HG03354 (cell line): ENCODE measurements around the gene MYO1D.
"Not testable (repeated sequence)": the region's sequence is repeated elsewhere in the genome, so short reads cannot be mapped to it uniquely, and the experiment has no call there.

Experiments used
- ATAC-seq: cut with Tn5 transposase; IDR thresholded peaks from one replicate; pipeline ENCODE4 v1.9.1; 2021; ENCODE audit warnings: mild to moderate bottlenecking; ENCODE audit not compliant: unreplicated experiment, poor library complexity, severe bottlenecking

Gene MYO1D

GRCh38 chr17:32565401-32565800 is 311.5 kb downstream of the MYO1D start:
- ATAC-seq, result no peak

GRCh38 chr17:32564325-32564724 is 312.6 kb downstream of the MYO1D start:
- ATAC-seq, result no peak

- ATAC-seq, result no peak
These were observed 313.3 kb downstream of the MYO1D start for GRCh38 chr17:32563583-32563982.

GRCh38 chr17:32558997-32559650 is 317.8 kb downstream of the MYO1D start:
- ATAC-seq, result peak; percentile 95

GRCh38 chr17:32558326-32558955 is 318.5 kb downstream of the MYO1D start:
- ATAC-seq, result peak; percentile 40

DNA sequence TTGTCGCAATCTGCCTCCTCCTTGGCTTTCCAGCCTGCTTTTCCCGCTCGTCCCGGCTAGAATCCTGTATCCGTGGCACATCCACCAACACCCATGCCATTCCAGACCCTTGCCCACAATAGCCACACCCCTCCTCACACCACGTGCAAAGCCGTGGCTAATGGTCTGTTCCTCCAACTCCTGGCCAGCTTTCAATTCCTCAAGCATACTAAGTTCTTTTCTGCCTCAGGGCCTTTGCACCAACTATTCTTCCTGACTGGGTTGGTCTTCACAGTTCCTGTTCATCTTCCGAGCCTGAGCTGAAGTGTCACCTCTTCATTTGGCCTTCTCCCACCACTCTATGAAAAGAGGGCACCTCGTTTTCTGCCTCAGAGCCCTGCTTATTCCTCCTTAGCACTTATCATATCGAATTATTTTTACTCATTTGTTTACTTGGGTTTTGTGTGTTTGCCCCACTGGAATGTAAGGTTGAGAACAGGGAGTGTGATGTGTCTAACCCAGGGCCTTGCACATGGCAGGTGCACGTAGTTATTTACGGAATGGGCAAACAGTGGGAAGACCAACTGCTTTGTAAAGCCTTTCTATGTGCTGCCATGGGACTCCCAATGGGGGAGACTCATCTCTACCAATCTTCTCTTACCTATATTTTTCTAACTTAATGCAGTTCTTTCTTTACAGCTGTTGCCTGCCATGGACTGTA is 321.2 kb downstream of the MYO1D start:
- no peak for ATAC-seq

- no peak for ATAC-seq
These were observed 323.8 kb downstream of the MYO1D start for GRCh38 chr17:32553168-32553567.

- ATAC-seq, result no peak
These were observed 324.6 kb downstream of the MYO1D start for GRCh38 chr17:32552280-32552679.

DNA sequence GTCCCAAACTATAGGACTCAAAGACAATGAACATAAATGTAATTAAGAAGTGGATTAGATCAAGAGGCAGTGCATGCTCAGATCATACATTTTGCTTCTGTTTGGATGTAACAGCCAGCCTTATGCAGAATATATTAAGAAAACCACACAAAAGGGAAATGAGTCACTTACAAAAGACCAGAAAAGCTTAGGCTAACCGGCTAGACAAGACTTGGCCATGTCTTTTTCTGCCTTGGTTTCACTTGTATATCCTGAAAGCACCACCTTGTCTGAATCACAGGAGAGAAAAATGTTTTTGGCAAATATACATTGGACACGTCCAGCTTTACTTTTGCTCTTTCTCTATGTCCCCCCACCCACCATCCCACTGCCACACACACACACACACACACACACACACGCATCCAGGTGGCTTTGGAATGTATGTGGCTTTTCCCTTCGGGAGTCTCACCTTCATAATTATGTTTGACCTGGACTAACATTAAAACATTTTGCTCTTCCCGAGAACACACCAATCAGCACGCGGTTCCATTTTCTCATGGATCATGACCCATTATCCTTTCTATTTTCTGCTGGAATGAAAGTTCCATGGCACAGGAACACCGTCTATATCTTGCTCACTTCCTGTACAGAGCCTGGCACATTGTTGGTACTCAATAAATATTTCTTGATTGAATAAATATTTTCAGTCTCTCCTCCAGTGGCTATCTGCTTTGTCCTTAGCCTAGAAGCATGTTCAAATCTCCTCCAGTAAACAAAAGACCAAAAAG is 325.6 kb downstream of the MYO1D start:
- ATAC-seq, result peak; percentile 72

- ATAC-seq, result no peak
These were observed 327.4 kb downstream of the MYO1D start for GRCh38 chr17:32549559-32549958.

- no peak for ATAC-seq
These were observed 330.9 kb downstream of the MYO1D start for GRCh38 chr17:32546031-32546444.

DNA sequence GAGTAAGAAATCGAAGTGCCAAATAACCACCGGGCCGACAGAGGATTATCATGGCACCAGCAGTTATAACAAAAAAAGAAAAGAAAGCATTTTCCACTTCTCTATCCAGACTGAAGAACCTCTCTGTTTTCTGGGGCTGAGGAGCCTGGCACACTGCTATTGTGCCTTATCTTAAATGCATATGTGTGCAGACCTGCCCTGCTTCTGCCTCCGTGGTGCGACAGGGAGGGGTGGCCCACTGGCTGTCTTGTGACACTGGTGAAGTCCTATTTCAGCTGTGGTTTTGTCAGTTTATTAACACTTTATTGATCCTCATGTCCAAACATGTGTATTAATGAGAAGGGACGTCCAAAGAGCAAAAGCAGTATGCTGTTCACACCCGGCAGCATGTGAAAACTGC is 334.7 kb downstream of the MYO1D start:
- ATAC-seq, result no peak

- ATAC-seq, result no peak
These were observed 335.3 kb downstream of the MYO1D start for GRCh38 chr17:32541640-32542039.

- no peak for ATAC-seq
These were observed 339.9 kb downstream of the MYO1D start for GRCh38 chr17:32536736-32537643.

- no peak for ATAC-seq
These were observed 343.6 kb downstream of the MYO1D start for GRCh38 chr17:32533296-32533695.

DNA sequence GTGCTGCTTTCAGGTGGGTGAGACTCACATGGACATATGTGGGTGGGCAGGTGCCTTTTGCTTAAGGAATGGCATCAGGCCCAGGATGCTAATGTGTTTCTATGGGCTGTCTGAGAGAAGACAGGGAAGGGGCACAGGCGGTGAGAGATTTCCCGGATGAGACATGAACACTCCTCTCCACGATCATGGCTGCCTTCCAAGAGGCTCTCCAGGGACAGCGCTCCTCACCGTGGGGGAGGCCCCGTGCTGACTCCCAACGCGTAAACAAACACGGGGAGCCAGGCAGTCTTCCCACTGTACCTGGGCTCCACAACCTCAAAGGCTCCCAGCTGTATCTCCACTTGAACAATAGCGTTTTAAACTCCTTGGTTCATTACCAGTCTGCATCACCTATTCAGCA is 347.3 kb downstream of the MYO1D start:
- ATAC-seq, result no peak

GRCh38 chr17:32528825-32529224 is 348.1 kb downstream of the MYO1D start:
- no peak for ATAC-seq

DNA sequence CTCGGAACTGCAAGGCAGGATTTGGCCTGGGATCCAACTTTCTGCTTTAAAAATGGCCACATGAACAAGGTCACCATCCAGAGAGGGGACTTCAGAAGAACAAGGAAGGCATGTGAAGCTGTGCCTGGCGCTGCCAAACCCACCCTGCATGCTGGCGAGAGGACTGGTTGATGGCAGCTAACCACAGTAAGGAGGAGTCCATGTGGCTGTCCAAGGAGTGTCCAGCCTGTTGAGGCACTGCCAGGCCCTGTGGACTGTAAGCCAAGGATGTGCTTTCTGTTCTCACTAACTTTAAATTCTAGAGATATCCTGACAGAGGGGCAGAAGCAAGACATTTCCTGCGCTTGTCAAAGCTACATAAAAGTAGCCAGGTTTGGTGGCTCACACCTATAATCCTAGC is 349.8 kb downstream of the MYO1D start:
- no peak for ATAC-seq

- ATAC-seq, result no peak
These were observed 351.8 kb downstream of the MYO1D start for GRCh38 chr17:32525122-32525521.

DNA sequence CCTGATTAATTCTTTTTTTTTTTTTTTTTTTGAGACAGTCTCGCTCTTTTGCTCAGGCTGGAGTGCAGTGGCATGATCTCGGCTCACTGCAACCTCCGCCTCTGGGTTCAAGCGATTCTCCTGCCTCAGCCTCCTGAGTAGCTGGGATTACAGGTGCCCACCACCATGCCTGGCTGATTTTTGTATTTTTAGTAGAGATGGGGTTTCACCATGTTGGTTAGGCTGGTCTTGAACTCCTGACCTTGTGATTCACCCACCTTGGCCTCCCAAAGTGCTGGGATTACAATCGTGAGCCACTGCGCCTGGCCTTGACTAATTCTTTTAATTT is 352.4 kb downstream of the MYO1D start:
- not testable (repeated sequence) for ATAC-seq
